ENCODE data around the gene PLCZ1. TPM values are rescaled to one million over a fixed set of nuclear protein-coding genes. Genes with fewer than 3 reads are reported as not detected.
"Not testable (repeated sequence)": the region's sequence is repeated elsewhere in the genome, so short reads cannot be mapped to it uniquely, and the experiment has no call there.

The PLCZ1 gene
- total RNA-seq, 1 donor from 2014 or later = not detected

DNA sequence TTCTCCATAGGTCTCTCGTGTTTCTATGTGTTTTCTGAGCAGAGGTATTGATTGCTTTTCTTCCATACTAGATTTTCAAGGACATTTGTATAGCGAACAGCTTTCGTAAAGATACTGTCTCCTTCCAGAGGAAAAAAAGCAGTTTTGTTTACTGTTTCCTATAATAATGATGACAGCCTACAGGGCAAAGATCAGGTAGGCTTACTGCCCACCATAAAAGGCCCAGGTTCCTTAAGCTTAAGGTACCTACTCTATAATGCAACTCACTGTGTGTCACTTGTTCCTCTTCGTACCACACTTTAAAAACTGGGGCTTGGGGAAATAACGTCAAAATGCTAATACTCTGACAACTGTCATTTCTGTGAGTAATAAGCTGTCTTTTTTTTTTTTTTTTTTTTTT is 6.7 kb downstream of the PLCZ1 start:
- no peaks in the 10 kb centered on the region for H3K4me1 Mint-ChIP-seq
- H3K27ac Mint-ChIP-seq = no peak overlapping the region
- H3K27me3 Mint-ChIP-seq = no peaks in the 10 kb centered on the region
- H3K4me3 Mint-ChIP-seq = no peak overlapping the region
- no peaks in the 10 kb centered on the region for H3K36me3 Mint-ChIP-seq (ENCODE audit: low read depth)
- intact Hi-C loops (cut with micrococcal nuclease) = no loop called here
- no peaks in the 10 kb centered on the region for H3K9me3 Mint-ChIP-seq
- no peak for DNase-seq

DNA sequence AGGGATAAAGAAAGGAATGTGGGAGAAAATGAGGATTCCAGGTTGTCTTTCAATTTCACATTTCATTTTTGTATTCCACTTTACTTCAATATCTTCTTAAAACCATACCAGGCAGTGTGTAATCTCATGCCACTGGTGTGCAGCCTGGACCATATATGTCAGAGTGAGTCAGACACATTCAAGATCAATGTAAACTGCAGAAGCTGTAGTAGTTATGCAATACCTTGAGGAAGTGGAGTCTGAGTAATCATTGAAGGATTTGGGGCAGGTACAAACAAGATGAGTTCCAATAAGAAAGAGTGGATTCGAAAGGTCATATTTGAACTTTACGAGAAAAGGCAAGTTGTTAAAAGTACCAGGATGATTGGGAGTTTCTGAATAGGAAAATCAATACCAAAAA is 14.1 kb downstream of the PLCZ1 start:
- H3K27me3 Mint-ChIP-seq = no peaks in the 10 kb centered on the region
- no peaks in the 10 kb centered on the region for H3K9me3 Mint-ChIP-seq

DNA sequence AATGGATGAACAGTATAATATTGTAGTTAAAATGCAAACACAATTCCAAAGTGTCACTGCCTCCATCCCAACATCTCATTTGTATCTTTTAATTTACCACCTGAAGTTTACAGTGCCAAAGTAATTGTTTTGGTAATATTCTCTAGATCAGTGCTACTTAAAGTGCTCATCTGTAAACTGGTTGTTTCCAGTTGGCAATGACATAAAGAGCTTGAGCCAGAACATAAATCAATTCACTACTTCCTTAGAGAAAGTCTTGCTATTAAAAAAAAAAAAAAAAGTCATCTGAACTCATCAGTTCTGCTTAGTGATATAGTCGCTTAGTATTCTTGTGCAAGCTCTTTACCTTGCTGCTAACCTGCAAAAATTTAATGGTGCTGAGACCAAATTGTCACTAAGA is 16.4 kb downstream of the PLCZ1 start:
- no peak for DNase-seq
- Mint-ChIP-seq H3K4me1 (no peaks in the 10 kb centered on the region), H3K9me3 (no peaks in the 10 kb centered on the region), H3K27ac (no peak overlapping the region), H3K27me3 (no peaks in the 10 kb centered on the region), H3K36me3 (ENCODE audit: low read depth) (no peaks in the 10 kb centered on the region), H3K4me3 (no peak overlapping the region)
- intact Hi-C loops (cut with micrococcal nuclease) = no loop called here

More for the DNA sequence above, 14.1 kb downstream of the PLCZ1 start:
- DNase-seq = no peak
- H3K4me1 Mint-ChIP-seq = no peaks in the 10 kb centered on the region
- H3K36me3 Mint-ChIP-seq (ENCODE audit: low read depth) = no peaks in the 10 kb centered on the region
- intact Hi-C loops (cut with micrococcal nuclease) = no loop called here
- no peak overlapping the region for H3K27ac Mint-ChIP-seq
- H3K4me3 Mint-ChIP-seq = no peak overlapping the region

DNA sequence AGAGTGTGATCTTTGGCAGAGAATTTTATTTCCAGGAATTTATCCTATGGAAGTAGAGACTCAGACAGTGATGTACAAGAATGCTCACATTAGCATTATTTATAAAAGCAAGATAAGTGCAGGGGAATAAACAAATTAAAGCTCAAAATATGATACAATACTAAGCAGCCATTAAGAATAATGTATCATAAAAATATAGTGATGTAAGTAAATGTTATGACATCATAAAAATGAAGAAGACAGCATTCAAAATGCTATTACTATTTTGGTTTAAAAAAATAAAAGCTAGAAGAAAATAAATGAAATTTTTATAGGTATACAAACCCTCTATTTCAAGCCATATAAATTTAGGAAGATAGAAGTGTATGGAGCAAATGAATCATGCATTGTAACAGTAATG is 17.1 kb downstream of the PLCZ1 start:
- Mint-ChIP-seq H3K36me3 (ENCODE audit: low read depth) (no peaks in the 10 kb centered on the region), H3K27me3 (no peaks in the 10 kb centered on the region), H3K4me1 (no peaks in the 10 kb centered on the region), H3K4me3 (no peak overlapping the region), H3K9me3 (no peaks in the 10 kb centered on the region), H3K27ac (no peak overlapping the region)
- DNase-seq = no peak
- intact Hi-C loops (cut with micrococcal nuclease) = no loop called here

DNA sequence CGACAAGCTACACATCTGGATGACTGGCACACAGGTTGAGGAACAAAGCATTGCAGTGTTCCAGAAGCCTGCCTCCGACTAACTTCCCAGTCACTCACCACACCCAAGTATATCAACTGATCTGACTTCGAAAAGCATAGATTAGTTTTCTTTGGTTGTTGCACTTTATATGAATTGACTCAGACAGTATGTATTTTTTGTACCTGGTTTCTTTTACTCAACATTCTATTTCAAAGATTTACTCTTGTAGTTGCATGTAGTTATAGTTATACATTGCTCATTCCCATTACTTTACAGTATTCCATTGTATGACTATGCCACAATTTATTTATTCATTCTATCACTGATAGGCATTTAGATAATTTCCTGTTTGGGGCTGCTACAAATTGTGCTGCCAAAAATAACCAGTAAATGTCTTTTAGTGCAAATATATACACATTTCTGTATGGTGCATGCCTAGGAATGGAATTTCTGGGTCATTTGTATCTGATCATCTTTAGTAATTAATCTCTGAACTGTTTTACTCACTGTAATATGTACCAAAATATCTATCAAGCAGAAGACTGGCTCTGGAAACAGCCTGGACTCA is 17.8 kb downstream of the PLCZ1 start:
- no peaks in the 10 kb centered on the region for H3K27me3 Mint-ChIP-seq
- H3K9me3 Mint-ChIP-seq = no peaks in the 10 kb centered on the region
- H3K27ac Mint-ChIP-seq = no peak overlapping the region
- no peaks in the 10 kb centered on the region for H3K4me1 Mint-ChIP-seq
- DNase-seq = no peak
- no peak overlapping the region for H3K4me3 Mint-ChIP-seq
- H3K36me3 Mint-ChIP-seq (ENCODE audit: low read depth) = no peaks in the 10 kb centered on the region
- intact Hi-C loops (cut with micrococcal nuclease) = no loop called here

DNA sequence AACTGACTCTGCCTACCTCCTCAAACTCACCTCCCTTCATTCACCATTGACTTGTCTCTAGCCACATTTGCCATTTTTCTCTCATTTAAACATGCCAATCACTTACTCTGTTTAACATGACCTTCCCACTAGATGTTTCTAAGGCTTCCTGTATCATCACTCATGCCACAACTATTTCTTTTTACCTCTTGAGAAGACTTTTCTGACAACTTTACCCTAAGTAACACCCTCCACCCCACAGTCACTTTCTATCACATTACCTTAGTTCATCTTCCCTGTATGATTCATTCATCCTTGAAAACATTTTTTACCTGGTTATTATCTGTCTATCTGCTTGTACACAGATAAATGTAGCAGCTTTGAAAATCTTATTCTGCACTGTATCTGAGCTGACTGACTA is 19.4 kb downstream of the PLCZ1 start:
- no peaks in the 10 kb centered on the region for H3K9me3 Mint-ChIP-seq
- no peak overlapping the region for H3K27ac Mint-ChIP-seq
- intact Hi-C loops (cut with micrococcal nuclease) = no loop called here
- H3K36me3 Mint-ChIP-seq (ENCODE audit: low read depth) = no peaks in the 10 kb centered on the region
- no peak for DNase-seq
- H3K27me3 Mint-ChIP-seq = no peaks in the 10 kb centered on the region
- no peak overlapping the region for H3K4me3 Mint-ChIP-seq
- no peaks in the 10 kb centered on the region for H3K4me1 Mint-ChIP-seq

DNA sequence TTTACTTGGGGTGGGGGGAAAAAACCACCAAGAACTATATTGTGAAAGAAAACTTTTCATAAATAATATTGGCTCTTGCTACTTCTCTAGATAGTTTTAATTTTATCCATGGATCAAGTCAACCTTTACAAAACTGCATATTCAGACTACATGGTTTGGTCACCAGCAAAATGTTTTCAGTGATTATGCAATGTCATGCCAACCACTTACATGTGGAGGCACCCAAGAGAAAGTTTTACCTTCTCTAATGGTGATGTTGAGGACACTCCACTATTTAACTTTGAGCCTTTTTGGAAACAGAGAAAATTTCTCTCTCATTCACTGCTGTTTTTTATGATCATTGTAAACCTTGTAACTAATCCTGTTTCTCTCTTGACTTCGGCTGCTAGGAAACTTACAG is 21.6 kb downstream of the PLCZ1 start:
- Mint-ChIP-seq H3K4me1 (no peaks in the 10 kb centered on the region), H3K4me3 (no peak overlapping the region)
- DNase-seq = no peak

DNA sequence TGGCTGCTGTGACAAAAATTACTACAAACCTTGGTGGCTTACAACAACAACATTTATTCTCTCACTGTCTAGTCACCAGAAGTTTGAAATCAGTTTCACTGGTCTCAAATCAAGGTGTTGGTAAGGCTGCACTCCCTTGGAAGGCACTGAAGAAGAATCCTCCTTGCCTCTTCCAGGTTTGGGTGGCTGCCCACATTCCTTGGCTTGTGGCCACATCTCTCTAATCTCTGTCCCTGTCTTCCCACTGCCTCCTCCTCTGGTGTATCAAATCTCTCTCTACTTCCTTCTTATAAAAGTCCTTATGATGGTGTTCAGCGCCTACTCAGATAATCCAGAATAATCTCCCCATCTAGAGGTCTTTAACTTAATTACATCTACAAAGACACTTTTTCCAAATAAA is 31.0 kb downstream of the PLCZ1 start:
- no peak for DNase-seq
- no peaks in the 10 kb centered on the region for H3K36me3 Mint-ChIP-seq (ENCODE audit: low read depth)
- intact Hi-C loops (cut with micrococcal nuclease) = no loop called here
- H3K27me3 Mint-ChIP-seq = no peaks in the 10 kb centered on the region
- H3K4me3 Mint-ChIP-seq = no peak overlapping the region
- H3K4me1 Mint-ChIP-seq = no peaks in the 10 kb centered on the region
- peaks cover 10% of the 10 kb centered on the region for H3K9me3 Mint-ChIP-seq
- H3K27ac Mint-ChIP-seq = no peak overlapping the region

More for the DNA sequence above, 21.6 kb downstream of the PLCZ1 start:
- Mint-ChIP-seq H3K36me3 (ENCODE audit: low read depth) (no peaks in the 10 kb centered on the region), H3K27ac (no peak overlapping the region), H3K9me3 (no peaks in the 10 kb centered on the region), H3K27me3 (no peaks in the 10 kb centered on the region)
- intact Hi-C loops (cut with micrococcal nuclease) = no loop called here

DNA sequence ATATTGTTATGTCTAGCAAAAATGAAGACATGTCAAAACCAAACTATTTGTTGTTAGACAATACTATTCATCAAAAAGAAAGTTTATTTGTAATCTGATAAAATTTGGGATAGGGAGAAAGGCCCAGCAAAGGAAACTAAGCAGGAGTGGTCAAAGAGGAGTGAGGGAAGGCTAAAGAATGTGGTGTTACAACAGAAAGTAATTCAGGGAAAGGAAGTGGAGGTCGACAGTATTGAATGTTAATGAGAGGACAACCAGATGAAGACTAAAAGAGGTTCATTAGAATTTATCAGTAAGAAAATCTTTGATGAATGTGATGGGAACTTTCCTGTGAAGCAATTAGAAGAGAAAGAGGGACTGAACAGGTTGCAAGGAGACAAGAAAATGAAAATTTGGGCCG is 33.9 kb downstream of the PLCZ1 start:
- Mint-ChIP-seq H3K27me3 (no peaks in the 10 kb centered on the region), H3K9me3 (peaks cover 4% of the 10 kb centered on the region), H3K4me3 (no peak overlapping the region), H3K4me1 (no peaks in the 10 kb centered on the region), H3K27ac (no peak overlapping the region), H3K36me3 (ENCODE audit: low read depth) (no peaks in the 10 kb centered on the region)
- DNase-seq = no peak
- intact Hi-C loops (cut with micrococcal nuclease) = no loop called here

DNA sequence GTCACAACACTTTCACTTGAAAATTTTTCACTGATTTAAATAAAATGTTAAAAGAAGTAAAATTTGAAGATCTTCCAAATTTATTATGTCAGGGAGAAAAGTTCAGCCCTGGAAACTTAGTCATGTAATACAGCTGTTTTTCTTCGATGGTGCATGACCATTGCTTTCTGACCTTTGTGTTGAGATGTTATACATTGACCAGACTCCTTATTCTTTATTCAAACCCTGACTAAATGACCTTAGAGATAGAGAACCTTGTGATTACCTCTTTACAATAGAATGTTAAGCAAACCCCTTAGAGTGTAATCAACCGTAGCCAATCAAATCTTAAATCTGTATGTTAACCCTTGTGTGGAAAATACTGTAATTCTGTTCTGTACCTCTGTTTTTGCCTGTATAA is 34.5 kb downstream of the PLCZ1 start:
- H3K4me3 Mint-ChIP-seq = no peak overlapping the region
- no peak for DNase-seq
- intact Hi-C loops (cut with micrococcal nuclease) = no loop called here
- no peak overlapping the region for H3K27ac Mint-ChIP-seq
- H3K9me3 Mint-ChIP-seq = peaks cover 4% of the 10 kb centered on the region
- no peaks in the 10 kb centered on the region for H3K36me3 Mint-ChIP-seq (ENCODE audit: low read depth)
- H3K27me3 Mint-ChIP-seq = no peaks in the 10 kb centered on the region
- no peaks in the 10 kb centered on the region for H3K4me1 Mint-ChIP-seq

DNA sequence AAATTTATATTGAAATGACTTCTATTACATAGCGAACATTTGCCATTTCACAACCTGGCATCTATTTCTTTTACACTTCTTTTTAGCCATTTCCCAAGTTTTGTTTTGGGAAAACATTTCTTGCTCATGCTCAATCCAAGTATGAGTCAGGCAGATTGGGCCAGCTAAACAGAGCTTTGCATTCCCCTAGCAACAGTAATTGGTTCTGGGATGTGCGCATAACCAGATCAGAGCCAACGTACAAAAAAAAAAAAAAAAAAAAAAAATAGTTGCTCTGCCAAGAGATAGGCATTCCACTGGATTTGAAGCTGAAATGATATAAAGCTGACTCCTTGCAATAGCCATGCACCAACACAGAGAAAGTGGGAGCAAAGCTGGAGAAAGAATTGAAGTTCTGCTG is 37.5 kb downstream of the PLCZ1 start:
- H3K36me3 Mint-ChIP-seq (ENCODE audit: low read depth) = no peaks in the 10 kb centered on the region
- no peaks in the 10 kb centered on the region for H3K9me3 Mint-ChIP-seq
- no peaks in the 10 kb centered on the region for H3K4me1 Mint-ChIP-seq
- DNase-seq = no peak
- H3K4me3 Mint-ChIP-seq = no peak overlapping the region
- H3K27me3 Mint-ChIP-seq = no peaks in the 10 kb centered on the region
- no peak overlapping the region for H3K27ac Mint-ChIP-seq
- intact Hi-C loops (cut with micrococcal nuclease) = no loop called here

DNA sequence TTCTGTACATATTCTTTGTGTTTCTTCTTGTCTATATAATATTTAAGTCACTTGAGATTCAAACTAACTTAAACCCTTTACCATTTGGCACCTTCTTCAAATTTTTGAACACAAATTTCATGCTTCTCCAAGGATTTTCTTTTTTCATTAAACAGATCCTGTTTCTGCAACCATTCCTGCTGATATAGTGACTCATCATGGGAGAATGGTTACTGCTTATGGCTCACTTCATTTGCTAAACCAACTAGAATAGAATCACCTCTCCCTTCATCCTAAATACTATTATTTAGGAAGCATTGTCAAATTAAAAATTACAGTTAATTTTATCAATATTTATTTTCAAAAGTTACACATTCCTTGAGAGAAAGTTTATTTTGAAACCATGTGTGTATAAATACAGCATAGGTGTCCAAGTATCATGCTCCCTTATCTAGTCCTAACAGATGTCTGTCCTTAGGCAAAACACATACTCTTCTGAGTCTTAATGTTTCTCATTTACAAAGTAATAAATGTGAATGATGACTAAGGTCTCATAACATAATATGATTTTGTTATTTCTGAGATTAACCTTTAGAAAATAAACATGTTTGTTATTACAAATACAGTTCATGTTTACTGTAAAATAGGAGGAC is 40.7 kb downstream of the PLCZ1 start:
- Mint-ChIP-seq H3K4me1 (no peaks in the 10 kb centered on the region), H3K27ac (no peak overlapping the region), H3K27me3 (no peaks in the 10 kb centered on the region), H3K9me3 (peaks cover 5% of the 10 kb centered on the region), H3K4me3 (no peak overlapping the region), H3K36me3 (ENCODE audit: low read depth) (no peaks in the 10 kb centered on the region)
- intact Hi-C loops (cut with micrococcal nuclease) = no loop called here
- DNase-seq = no peak

DNA sequence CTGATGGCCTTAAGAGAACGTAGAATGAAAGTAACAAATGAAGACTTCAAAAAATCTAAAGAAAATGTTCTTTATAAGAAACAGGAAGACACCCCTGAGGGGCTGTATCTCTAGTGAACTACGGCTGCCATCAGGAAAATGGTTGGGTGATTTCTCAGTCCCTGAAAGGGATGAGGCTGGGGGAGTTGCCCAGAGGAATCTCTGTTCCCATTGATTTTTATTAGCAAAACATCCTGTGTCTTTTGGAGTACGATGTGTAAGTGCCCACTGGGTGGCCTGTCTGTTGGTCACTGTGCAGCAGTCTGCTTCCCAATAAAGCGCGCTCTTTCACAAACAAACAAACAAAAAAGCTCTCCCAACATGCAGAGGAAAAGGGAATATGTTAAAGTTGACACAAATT is 43.8 kb downstream of the PLCZ1 start:
- H3K36me3 Mint-ChIP-seq (ENCODE audit: low read depth); H3K9me3 Mint-ChIP-seq; H3K27me3 Mint-ChIP-seq; H3K4me3 Mint-ChIP-seq; intact Hi-C loops (cut with micrococcal nuclease); H3K27ac Mint-ChIP-seq; H3K4me1 Mint-ChIP-seq; DNase-seq: not testable (repeated sequence)

DNA sequence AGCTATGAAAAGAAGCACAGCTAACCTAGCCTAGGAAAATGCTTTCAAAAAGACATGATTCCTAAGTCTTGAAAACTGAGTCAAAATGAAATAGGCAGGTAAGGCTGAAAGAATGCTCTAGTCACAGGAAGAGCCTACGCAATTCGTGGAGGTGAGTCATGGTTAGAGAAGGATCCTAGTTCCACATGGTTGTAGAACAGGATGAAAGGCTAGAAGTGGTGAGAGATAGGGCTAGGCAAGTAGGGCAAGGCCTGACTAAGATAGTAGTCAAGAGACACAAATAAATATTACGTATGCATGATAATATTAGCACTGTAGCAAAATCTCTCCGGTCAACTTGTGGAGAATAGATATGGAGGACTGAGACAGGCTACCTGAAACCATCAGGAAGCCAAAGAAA is 47.2 kb downstream of the PLCZ1 start:
- peaks cover 5% of the 10 kb centered on the region for H3K9me3 Mint-ChIP-seq
- no peak for DNase-seq
- H3K36me3 Mint-ChIP-seq (ENCODE audit: low read depth) = no peaks in the 10 kb centered on the region
- H3K27me3 Mint-ChIP-seq = no peaks in the 10 kb centered on the region
- H3K27ac Mint-ChIP-seq = no peak overlapping the region
- no peaks in the 10 kb centered on the region for H3K4me1 Mint-ChIP-seq
- intact Hi-C loops (cut with micrococcal nuclease) = no loop called here
- no peak overlapping the region for H3K4me3 Mint-ChIP-seq

DNA sequence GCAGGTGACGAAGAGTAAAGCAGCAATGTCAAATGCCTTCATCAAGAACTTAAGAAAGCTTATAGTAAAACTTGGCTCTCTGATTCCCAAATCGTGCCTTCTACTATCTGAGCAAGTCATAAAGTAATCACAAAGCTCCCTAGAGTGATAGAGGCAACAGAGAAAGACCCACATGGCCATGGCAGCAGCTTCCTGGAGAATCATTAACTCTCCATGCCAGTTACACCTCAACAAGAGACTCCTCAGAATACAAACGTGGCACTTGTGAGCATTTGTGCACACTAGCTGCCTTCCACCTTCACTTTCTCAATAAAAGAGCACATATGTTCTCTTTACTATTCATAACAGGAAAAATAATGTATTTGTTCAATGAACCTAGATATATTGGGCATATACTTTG is 48.0 kb downstream of the PLCZ1 start:
- DNase-seq = no peak
- H3K4me1 Mint-ChIP-seq = no peaks in the 10 kb centered on the region
- intact Hi-C loops (cut with micrococcal nuclease) = no loop called here
- H3K36me3 Mint-ChIP-seq (ENCODE audit: low read depth) = no peaks in the 10 kb centered on the region
- H3K27ac Mint-ChIP-seq = no peak overlapping the region
- no peaks in the 10 kb centered on the region for H3K27me3 Mint-ChIP-seq
- H3K9me3 Mint-ChIP-seq = peaks cover 5% of the 10 kb centered on the region
- no peak overlapping the region for H3K4me3 Mint-ChIP-seq

Data from activated CD4-positive, alpha-beta T cell treated with anti-CD3 and anti-CD28 coated beads, Interleukin-2, amount 10 ng/mL, durations not matched to agents 24 days and 14 days (primary cell).